Measurements from ENCODE around the gene CGB8.
"Not testable (repeated sequence)": the region's sequence is repeated elsewhere in the genome, so short reads cannot be mapped to it uniquely, and the experiment has no call there.

GRCh38 chr19:49029749-49030148, 19.2 kb downstream of the CGB8 start:
- not testable (repeated sequence) for TF ChIP-seq CTCF, POLR2A (IDR thresholded peaks at IDR 0.05)
